Spinal cord (tissue), 10 donors: ENCODE results near the gene KANSL1. TPM values are rescaled to one million over a fixed set of nuclear protein-coding genes. Genes with fewer than 3 reads are reported as not detected.
"Not testable (repeated sequence)": the region's sequence is repeated elsewhere in the genome, so short reads cannot be mapped to it uniquely, and the experiment has no call there.

Experiments used
- DNase-seq, 6 donors: peaks; one replicate each; pipeline versions ENCODE4 v3.0.0 to v3.0.0-alpha.2; 2013 to 2015; ENCODE audit warnings: low spot score in 6 of 6, low read depth in 4 of 6
- H3K27ac ChIP-seq: one replicate; pipeline ENCODE4 v1.5.1; 2013; ENCODE audit warnings: low read depth, low read length, control low read depth
- H3K27me3 ChIP-seq: one replicate; pipeline ENCODE4 v1.6.1; 2013; ENCODE audit warnings: low read length; ENCODE audit not compliant: control insufficient read depth, insufficient read depth
- H3K36me3 ChIP-seq: one replicate; pipeline ENCODE4 v1.6.1; 2013; ENCODE audit warnings: low read length; ENCODE audit not compliant: control insufficient read depth, insufficient read depth
- H3K4me1 ChIP-seq: one replicate; pipeline ENCODE4 v1.6.1; 2013; ENCODE audit warnings: low read length; ENCODE audit not compliant: control insufficient read depth, insufficient read depth
- H3K4me3 ChIP-seq: one replicate; pipeline ENCODE4 v1.5.1; 2013; ENCODE audit warnings: low read depth, low read length, control low read depth
- H3K9me3 ChIP-seq: one replicate; pipeline ENCODE4 v1.6.1; 2013; ENCODE audit warnings: low read length; ENCODE audit not compliant: control insufficient read depth, insufficient read depth
- WGBS: methylation state at CpG from one replicate; pipeline ENCODE4 v1.1.5; 2013; ENCODE audit warnings: missing lambda C conversion rate; ENCODE audit not compliant: insufficient coverage; 5-methylcytosine and 5-hydroxymethylcytosine counted together
- polyA plus RNA-seq, 2 donors: library from polyadenylated mRNA; unstranded; fragments of 120-200 nt; gene quantifications; one replicate each; pipeline ENCODE4 v1.2.1, GENCODE V29; 2013; ENCODE audit not compliant: insufficient read length in 2 of 2
- total RNA-seq, 2 donors: library from RNA; depleted of rRNA in 1 of 2; stranded (reverse); fragments of 120-200 nt in 1 of 2; fragments of >200 nt in 1 of 2; gene quantifications; one replicate each; pipeline versions ENCODE4 v1.2.3 to v1.2.4, GENCODE V29; 2013 to 2014
- donor health status: healthy.

KANSL1 gene
- total and polyA plus RNA-seq, 4 donors = 49.4 to 117 (median 89.9) TPM

DNA sequence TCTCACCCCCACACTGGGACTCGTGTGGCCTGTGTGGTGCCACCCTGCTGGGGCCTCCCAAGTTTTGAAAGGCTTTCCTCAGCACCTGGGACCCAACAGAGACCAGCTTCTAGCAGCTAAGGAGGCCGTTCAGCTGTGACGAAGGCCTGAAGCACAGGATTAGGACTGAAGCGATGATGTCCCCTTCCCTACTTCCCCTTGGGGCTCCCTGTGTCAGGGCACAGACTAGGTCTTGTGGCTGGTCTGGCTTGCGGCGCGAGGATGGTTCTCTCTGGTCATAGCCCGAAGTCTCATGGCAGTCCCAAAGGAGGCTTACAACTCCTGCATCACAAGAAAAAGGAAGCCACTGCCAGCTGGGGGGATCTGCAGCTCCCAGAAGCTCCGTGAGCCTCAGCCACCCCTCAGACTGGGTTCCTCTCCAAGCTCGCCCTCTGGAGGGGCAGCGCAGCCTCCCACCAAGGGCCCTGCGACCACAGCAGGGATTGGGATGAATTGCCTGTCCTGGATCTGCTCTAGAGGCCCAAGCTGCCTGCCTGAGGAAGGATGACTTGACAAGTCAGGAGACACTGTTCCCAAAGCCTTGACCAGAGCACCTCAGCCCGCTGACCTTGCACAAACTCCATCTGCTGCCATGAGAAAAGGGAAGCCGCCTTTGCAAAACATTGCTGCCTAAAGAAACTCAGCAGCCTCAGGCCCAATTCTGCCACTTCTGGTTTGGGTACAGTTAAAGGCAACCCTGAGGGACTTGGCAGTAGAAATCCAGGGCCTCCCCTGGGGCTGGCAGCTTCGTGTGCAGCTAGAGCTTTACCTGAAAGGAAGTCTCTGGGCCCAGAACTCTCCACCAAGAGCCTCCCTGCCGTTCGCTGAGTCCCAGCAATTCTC, 166.8 kb downstream of the KANSL1 start:
- WGBS = 72% methylated on average over 15 of the region's 17 CpGs
- H3K9me3 ChIP-seq = no peaks in the 10 kb centered on the region
- H3K4me1 ChIP-seq = peaks cover 41% of the 10 kb centered on the region
- DNase-seq = no peak
- no peak overlapping the region for H3K4me3 ChIP-seq
- H3K27ac ChIP-seq = no peak overlapping the region
- H3K36me3 ChIP-seq = peaks cover 66% of the 10 kb centered on the region
- H3K27me3 ChIP-seq = no peaks in the 10 kb centered on the region

DNA sequence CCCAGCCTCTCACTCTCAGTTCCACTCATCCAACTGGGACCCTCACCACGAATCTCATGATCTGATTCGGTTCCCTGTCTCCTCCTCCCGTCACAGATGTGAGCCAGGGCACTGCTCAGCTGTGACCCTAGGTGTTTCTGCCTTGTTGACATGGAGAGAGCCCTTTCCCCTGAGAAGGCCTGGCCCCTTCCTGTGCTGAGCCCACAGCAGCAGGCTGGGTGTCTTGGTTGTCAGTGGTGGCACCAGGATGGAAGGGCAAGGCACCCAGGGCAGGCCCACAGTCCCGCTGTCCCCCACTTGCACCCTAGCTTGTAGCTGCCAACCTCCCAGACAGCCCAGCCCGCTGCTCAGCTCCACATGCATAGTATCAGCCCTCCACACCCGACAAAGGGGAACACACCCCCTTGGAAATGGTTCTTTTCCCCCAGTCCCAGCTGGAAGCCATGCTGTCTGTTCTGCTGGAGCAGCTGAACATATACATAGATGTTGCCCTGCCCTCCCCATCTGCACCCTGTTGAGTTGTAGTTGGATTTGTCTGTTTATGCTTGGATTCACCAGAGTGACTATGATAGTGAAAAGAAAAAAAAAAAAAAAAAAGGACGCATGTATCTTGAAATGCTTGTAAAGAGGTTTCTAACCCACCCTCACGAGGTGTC, 167.6 kb downstream of the KANSL1 start:
- no peaks in the 10 kb centered on the region for H3K27me3 ChIP-seq
- no peaks in the 10 kb centered on the region for H3K9me3 ChIP-seq
- 75% methylated on average over 6 of the region's 8 CpGs for WGBS
- H3K36me3 ChIP-seq = peaks cover 65% of the 10 kb centered on the region
- no peak overlapping the region for H3K27ac ChIP-seq
- H3K4me3 ChIP-seq = no peak overlapping the region
- DNase-seq = no peak
- peaks cover 41% of the 10 kb centered on the region for H3K4me1 ChIP-seq

DNA sequence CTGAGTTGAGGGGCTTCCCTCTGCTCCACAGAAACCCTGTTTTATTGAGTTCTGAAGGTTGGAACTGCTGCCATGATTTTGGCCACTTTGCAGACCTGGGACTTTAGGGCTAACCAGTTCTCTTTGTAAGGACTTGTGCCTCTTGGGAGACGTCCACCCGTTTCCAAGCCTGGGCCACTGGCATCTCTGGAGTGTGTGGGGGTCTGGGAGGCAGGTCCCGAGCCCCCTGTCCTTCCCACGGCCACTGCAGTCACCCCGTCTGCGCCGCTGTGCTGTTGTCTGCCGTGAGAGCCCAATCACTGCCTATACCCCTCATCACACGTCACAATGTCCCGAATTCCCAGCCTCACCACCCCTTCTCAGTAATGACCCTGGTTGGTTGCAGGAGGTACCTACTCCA, 168.2 kb downstream of the KANSL1 start:
- DNase-seq = no peak
- H3K4me3 ChIP-seq = no peak overlapping the region
- H3K36me3 ChIP-seq = peaks cover 64% of the 10 kb centered on the region
- peaks cover 41% of the 10 kb centered on the region for H3K4me1 ChIP-seq
- no peak overlapping the region for H3K27ac ChIP-seq
- no peaks in the 10 kb centered on the region for H3K9me3 ChIP-seq
- no CpG with 5 or more reads among the region's 10 CpGs for WGBS
- no peaks in the 10 kb centered on the region for H3K27me3 ChIP-seq

DNA sequence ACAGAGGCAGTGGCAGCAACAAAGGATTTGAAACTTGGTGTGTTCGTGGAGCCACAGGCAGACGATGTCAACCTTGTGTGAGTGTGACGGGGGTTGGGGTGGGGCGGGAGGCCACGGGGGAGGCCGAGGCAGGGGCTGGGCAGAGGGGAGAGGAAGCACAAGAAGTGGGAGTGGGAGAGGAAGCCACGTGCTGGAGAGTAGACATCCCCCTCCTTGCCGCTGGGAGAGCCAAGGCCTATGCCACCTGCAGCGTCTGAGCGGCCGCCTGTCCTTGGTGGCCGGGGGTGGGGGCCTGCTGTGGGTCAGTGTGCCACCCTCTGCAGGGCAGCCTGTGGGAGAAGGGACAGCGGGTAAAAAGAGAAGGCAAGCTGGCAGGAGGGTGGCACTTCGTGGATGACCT, 168.6 kb downstream of the KANSL1 start:
- H3K27ac ChIP-seq = no peak overlapping the region
- 68% methylated on average over 13 of the region's 14 CpGs for WGBS
- peaks cover 69% of the 10 kb centered on the region for H3K36me3 ChIP-seq
- DNase-seq = no peak
- H3K27me3 ChIP-seq = no peaks in the 10 kb centered on the region
- H3K4me3 ChIP-seq = no peak overlapping the region
- no peaks in the 10 kb centered on the region for H3K9me3 ChIP-seq
- H3K4me1 ChIP-seq = peaks cover 41% of the 10 kb centered on the region

DNA sequence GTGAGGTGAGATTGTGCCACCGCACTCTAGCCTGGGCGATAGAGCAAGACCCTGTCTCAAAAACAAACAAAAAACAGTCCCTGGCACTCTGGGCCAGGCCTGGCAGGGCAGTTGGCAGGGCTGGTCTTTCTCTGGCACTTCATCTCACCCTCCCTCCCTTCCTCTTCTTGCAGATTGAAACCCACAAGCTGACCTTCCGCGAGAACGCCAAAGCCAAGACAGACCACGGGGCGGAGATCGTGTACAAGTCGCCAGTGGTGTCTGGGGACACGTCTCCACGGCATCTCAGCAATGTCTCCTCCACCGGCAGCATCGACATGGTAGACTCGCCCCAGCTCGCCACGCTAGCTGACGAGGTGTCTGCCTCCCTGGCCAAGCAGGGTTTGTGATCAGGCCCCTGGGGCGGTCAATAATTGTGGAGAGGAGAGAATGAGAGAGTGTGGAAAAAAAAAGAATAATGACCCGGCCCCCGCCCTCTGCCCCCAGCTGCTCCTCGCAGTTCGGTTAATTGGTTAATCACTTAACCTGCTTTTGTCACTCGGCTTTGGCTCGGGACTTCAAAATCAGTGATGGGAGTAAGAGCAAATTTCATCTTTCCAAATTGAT, 169.3 kb downstream of the KANSL1 start:
- no peak for DNase-seq
- Histone ChIP-seq H3K9me3 (no peaks in the 10 kb centered on the region), H3K27ac (no peak overlapping the region), H3K4me1 (peaks cover 41% of the 10 kb centered on the region), H3K4me3 (no peak overlapping the region), H3K36me3 (peaks cover 72% of the 10 kb centered on the region), H3K27me3 (no peaks in the 10 kb centered on the region)
- WGBS = 66% methylated on average over 13 of the region's 24 CpGs

DNA sequence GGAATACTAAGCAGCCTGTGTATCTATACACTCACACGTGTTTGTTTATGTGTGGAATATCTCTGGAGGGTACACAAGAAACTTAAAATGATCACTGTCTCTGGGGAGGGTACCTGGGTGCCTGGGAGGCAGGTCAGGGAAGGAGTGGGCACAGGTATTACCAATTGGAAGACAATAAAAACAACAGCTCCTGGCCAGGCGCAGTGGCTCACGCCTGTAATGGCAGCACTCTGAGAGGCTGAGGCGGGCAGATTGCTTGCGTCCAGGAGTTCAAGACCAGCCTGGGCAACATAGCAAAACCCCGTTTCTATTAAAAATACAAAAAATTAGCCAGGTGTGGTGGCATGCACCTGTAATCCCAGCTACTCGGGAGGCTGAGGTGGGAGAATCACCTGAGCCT, 169.9 kb downstream of the KANSL1 start:
- H3K36me3 ChIP-seq = peaks cover 75% of the 10 kb centered on the region
- H3K27me3 ChIP-seq, DNase-seq, H3K9me3 ChIP-seq, H3K4me3 ChIP-seq, H3K27ac ChIP-seq: not testable (repeated sequence)
- peaks cover 38% of the 10 kb centered on the region for H3K4me1 ChIP-seq
- 100% methylated on average over 3 of the region's 7 CpGs for WGBS

DNA sequence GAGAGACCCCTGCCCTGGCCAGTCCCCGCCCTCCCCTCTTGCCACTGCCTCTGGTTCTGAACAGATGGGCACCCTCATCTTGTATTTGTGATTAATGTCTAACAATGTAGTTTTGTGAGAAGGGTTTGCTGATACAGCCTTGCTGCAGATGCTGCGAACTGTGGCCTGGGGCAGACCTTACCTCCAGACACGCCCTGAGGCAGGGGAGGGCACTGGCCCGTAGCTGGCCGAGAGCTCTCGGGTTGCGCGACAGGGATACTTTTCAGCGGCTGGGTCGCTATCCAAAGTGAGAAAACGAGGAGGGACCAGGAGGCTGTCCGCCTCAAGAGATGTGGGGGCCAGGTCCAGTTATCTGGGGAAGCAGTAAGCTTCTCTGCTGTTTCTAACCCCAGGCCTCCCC, 172.2 kb downstream of the KANSL1 start:
- 85% methylated on average over 11 of the region's 12 CpGs for WGBS
- no peaks in the 10 kb centered on the region for H3K27me3 ChIP-seq
- no peak overlapping the region for H3K27ac ChIP-seq
- no peaks in the 10 kb centered on the region for H3K9me3 ChIP-seq
- no peak for DNase-seq
- H3K36me3 ChIP-seq = peaks cover 56% of the 10 kb centered on the region
- peaks cover 18% of the 10 kb centered on the region for H3K4me1 ChIP-seq
- H3K4me3 ChIP-seq = no peak overlapping the region

DNA sequence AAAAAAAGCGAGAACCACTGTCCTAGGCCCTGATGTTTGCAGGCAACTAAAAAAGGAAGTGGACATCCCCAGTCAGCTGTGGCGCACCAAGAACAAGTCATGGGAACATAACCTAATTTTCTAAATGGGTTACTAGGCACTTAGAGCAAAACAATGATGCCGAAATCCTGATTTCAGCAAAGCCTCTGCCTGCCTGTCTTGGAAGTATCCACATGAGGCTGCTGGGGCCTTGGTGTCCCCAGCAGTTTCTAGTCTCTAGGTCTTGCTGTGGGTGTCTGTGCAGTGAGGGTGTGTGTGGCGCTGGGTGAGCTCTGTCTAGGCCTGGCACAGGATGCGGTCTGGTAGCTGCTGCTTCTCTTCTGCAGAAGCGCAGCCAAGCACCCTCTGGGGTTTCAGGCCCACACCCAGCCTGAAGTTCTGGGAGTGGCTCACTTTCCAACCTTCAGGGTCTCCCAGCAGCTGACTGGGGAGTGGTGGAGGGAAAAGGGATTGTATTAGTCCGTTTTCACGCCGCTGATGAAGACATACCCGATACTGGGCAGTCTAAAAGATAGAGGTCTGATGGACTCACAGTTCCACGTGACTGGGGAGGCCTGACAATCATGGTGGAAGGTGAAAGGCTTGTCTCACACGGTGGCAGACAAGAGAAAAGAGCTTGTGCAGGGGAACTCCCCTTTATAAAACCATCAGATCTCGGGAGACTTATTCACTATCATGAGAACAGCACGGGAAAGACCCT, 173.0 kb downstream of the KANSL1 start:
- H3K27ac ChIP-seq = no peak overlapping the region
- H3K4me1 ChIP-seq = peaks cover 12% of the 10 kb centered on the region
- no peak for DNase-seq
- H3K4me3 ChIP-seq = no peak overlapping the region
- H3K9me3 ChIP-seq = no peaks in the 10 kb centered on the region
- no peaks in the 10 kb centered on the region for H3K27me3 ChIP-seq
- peaks cover 48% of the 10 kb centered on the region for H3K36me3 ChIP-seq
- WGBS = 96% methylated on average over 5 of the region's 14 CpGs

DNA sequence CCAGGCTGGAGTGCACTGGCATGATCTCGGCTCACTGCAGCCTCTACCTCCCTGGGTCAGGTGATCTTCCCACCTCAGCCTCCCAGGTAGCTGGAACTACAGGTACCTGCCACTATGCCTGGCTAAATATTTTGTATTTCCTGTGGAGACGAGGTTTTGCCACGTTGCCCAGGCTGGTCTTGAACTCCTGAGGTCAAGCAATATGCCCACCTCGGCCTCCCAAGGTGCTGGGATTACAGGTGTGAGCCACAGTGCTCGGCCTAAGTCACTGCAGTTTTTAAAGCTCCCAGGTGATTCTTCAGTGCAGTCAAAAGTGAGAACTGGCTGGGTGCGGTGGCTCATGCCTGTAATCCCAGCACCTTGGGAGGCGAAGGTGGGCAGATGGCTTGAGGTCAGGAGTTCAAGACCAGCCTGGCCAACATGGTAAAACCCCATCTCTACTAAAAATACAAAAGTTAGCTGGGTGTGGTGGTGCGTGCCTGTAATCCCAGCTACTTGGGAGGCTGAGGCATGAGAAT, 173.8 kb downstream of the KANSL1 start:
- H3K9me3 ChIP-seq, H3K27me3 ChIP-seq, H3K4me1 ChIP-seq, H3K27ac ChIP-seq, DNase-seq, H3K4me3 ChIP-seq: not testable (repeated sequence)
- 91% methylated on average over 4 of the region's 8 CpGs for WGBS
- peaks cover 42% of the 10 kb centered on the region for H3K36me3 ChIP-seq
